Stimulated activated CD8-positive, alpha-beta memory T cell treated with anti-CD3 and anti-CD28 coated beads, Interleukin-7, amount 100 ng/mL, for 1 hour (primary cell): Measurements from ENCODE around the gene NDNF.

Source experiments
- DNase-seq, 2 donors: peaks; one replicate each; pipeline ENCODE4 v3.0.0-alpha.2; 2020; ENCODE audit warnings: low read depth in 2 of 2

NDNF gene

GRCh38 chr4:121072224-121073003, at the start of gene NDNF:
Gene NDNF, minus strand, starts transcription at chr4:121072535. Its CDS starts 26,698 bp downstream, at chr4:121045837.
- no peak for DNase-seq

- DNase-seq: no peak
Observed at GRCh38 chr4:121119715-121120114, 47.4 kb upstream of the NDNF start.

- DNase-seq: no peak
Observed at GRCh38 chr4:121118344-121118743, 46.0 kb upstream of the NDNF start.

GRCh38 chr4:121114756-121115155, 42.4 kb upstream of the NDNF start:
- no peak for DNase-seq

- DNase-seq: no peak
Observed at GRCh38 chr4:121112530-121112929, 40.2 kb upstream of the NDNF start.

GRCh38 chr4:121108557-121108956, 36.2 kb upstream of the NDNF start:
- no peak for DNase-seq

- no peak for DNase-seq
Observed at GRCh38 chr4:121107507-121107906, 35.2 kb upstream of the NDNF start.

- DNase-seq: no peak
Observed at GRCh38 chr4:121100093-121100775, 27.9 kb upstream of the NDNF start.

GRCh38 chr4:121098266-121098665, 25.9 kb upstream of the NDNF start:
- no peak for DNase-seq

GRCh38 chr4:121096629-121097028, 24.3 kb upstream of the NDNF start:
- DNase-seq: no peak

- no peak for DNase-seq
Observed at GRCh38 chr4:121096191-121096590, 23.9 kb upstream of the NDNF start.

GRCh38 chr4:121094297-121094966, 22.1 kb upstream of the NDNF start:
- DNase-seq: no peak

- DNase-seq: no peak
Observed at GRCh38 chr4:121093261-121093660, 20.9 kb upstream of the NDNF start.

- no peak for DNase-seq
Observed at GRCh38 chr4:121091941-121092340, 19.6 kb upstream of the NDNF start.

- DNase-seq: no peak
Observed at GRCh38 chr4:121088867-121089266, 16.5 kb upstream of the NDNF start.

- no peak for DNase-seq
Observed at GRCh38 chr4:121079376-121079775, 7.0 kb upstream of the NDNF start.

- DNase-seq: no peak
Observed at GRCh38 chr4:121077496-121077895, 5.2 kb upstream of the NDNF start.

GRCh38 chr4:121076416-121076815, 4.1 kb upstream of the NDNF start:
- no peak for DNase-seq

GRCh38 chr4:121073672-121074381, 1.5 kb upstream of the NDNF start:
- no peak for DNase-seq

- no peak for DNase-seq
Observed at GRCh38 chr4:121073004-121073435, 685 bp upstream of the NDNF start.

- no peak for DNase-seq
Observed at GRCh38 chr4:121071640-121072223, 603 bp downstream of the NDNF start.
